ENCODE measurements around the gene CCDC157. TPM values are rescaled to one million over a fixed set of nuclear protein-coding genes. Genes with fewer than 3 reads are reported as not detected.

CCDC157 gene
- total and polyA plus RNA-seq, 9 of the 15 experiments (the other 6 are each of a cell fraction or from before 2014, with no cell fraction given) = 0.04 to 1.3 (median 0.68) TPM

DNA sequence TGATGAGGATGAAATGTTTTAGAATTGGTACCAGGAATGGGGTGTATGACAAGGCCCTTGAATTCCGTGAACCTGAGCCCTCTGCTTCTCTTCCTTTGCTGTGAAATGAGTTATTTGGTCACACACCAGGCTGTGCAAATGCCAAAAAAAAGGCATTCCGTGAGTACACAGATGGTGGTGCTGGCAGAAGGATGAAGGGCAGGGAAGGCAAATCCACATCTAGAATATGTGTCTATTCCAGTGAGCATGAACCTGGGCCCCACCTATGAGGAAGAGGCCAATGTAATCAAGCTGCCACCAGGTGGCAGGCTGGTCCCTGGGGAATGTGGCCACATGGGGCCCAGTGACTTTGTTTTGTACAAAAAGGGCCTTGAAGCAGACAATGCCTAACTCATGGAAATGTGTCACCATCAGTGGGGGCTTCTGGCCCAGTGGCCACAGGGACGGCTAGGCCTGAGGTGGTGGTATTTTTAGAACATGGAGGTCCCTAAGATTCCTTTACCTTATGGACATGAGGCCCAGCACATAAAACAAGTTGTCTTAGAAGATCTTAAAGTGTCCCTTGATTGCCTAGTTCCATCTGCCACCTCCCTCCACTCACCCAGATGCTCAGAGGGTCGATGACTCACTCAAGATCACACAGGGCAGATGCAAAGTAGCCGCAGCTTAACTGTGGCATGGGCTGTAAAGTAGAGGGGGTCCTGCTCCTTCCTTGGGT, 34.3 kb downstream of the CCDC157 start (continued):
- TF ChIP-seq, protein P1, sequence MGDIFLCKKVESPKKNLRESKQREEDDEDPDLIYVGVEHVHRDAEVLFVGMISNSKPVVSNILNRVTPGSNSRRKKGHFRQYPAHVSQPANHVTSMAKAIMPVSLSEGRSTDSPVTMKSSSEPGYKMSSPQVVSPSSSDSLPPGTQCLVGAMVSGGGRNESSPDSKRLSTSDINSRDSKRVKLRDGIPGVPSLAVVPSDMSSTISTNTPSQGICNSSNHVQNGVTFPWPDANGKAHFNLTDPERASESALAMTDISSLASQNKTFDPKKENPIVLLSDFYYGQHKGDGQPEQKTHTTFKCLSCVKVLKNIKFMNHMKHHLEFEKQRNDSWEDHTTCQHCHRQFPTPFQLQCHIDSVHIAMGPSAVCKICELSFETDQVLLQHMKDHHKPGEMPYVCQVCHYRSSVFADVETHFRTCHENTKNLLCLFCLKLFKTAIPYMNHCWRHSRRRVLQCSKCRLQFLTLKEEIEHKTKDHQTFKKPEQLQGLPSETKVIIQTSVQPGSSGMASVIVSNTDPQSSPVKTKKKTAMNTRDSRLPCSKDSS (IDR thresholded peaks at IDR 0.05; ENCODE audit: low read depth, partially characterized antibody) = peak; percentile 74
- TF ChIP-seq ZNF707 (CRISPR knock-in tag; conservative IDR thresholded peaks at IDR 0.05) (peak; percentile 99), DACH1 (IDR thresholded peaks at IDR 0.05; ENCODE audit: partially characterized antibody) (no peak), RBM17 (IDR thresholded peaks at IDR 0.05; ENCODE audit: borderline replicate concordance, low read depth, low read length) (no peak), SOX6 (IDR thresholded peaks at IDR 0.05) (no peak), TEAD1 (CRISPR knock-in tag; IDR thresholded peaks at IDR 0.05) (peak in 1 of 2 experiments; percentile 86; a peak in 1 of 4 replicates), L3MBTL2 (IDR thresholded peaks at IDR 0.05) (peak; percentile 49; the same call in 1 of the 2 replicates), BCL6 (CRISPR knock-in tag; IDR thresholded peaks at IDR 0.05) (no peak), ZNF431 (CRISPR knock-in tag; IDR thresholded peaks at IDR 0.05) (no peak)
- TF ChIP-seq, protein P2, sequence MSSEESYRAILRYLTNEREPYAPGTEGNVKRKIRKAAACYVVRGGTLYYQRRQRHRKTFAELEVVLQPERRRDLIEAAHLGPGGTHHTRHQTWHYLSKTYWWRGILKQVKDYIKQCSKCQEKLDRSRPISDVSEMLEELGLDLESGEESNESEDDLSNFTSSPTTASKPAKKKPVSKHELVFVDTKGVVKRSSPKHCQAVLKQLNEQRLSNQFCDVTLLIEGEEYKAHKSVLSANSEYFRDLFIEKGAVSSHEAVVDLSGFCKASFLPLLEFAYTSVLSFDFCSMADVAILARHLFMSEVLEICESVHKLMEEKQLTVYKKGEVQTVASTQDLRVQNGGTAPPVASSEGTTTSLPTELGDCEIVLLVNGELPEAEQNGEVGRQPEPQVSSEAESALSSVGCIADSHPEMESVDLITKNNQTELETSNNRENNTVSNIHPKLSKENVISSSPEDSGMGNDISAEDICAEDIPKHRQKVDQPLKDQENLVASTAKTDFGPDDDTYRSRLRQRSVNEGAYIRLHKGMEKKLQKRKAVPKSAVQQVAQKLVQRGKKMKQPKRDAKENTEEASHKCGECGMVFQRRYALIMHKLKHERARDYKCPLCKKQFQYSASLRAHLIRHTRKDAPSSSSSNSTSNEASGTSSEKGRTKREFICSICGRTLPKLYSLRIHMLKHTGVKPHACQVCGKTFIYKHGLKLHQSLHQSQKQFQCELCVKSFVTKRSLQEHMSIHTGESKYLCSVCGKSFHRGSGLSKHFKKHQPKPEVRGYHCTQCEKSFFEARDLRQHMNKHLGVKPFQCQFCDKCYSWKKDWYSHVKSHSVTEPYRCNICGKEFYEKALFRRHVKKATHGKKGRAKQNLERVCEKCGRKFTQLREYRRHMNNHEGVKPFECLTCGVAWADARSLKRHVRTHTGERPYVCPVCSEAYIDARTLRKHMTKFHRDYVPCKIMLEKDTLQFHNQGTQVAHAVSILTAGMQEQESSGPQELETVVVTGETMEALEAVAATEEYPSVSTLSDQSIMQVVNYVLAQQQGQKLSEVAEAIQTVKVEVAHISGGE (CRISPR knock-in tag; IDR thresholded peaks at IDR 0.05) = no peak
- TF ChIP-seq, protein P3, sequence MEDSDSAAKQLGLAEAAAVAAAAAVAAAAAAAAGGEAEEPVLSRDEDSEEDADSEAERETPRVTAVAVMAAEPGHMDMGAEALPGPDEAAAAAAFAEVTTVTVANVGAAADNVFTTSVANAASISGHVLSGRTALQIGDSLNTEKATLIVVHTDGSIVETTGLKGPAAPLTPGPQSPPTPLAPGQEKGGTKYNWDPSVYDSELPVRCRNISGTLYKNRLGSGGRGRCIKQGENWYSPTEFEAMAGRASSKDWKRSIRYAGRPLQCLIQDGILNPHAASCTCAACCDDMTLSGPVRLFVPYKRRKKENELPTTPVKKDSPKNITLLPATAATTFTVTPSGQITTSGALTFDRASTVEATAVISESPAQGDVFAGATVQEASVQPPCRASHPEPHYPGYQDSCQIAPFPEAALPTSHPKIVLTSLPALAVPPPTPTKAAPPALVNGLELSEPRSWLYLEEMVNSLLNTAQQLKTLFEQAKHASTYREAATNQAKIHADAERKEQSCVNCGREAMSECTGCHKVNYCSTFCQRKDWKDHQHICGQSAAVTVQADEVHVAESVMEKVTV (CRISPR knock-in tag; IDR thresholded peaks at IDR 0.05) = peak; percentile 71
- TF ChIP-seq, protein P4, sequence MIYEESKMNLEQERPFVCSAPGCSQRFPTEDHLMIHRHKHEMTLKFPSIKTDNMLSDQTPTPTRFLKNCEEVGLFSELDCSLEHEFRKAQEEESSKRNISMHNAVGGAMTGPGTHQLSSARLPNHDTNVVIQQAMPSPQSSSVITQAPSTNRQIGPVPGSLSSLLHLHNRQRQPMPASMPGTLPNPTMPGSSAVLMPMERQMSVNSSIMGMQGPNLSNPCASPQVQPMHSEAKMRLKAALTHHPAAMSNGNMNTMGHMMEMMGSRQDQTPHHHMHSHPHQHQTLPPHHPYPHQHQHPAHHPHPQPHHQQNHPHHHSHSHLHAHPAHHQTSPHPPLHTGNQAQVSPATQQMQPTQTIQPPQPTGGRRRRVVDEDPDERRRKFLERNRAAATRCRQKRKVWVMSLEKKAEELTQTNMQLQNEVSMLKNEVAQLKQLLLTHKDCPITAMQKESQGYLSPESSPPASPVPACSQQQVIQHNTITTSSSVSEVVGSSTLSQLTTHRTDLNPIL (CRISPR knock-in tag; IDR thresholded peaks at IDR 0.05) = no peak
- TF ChIP-seq, protein P5, sequence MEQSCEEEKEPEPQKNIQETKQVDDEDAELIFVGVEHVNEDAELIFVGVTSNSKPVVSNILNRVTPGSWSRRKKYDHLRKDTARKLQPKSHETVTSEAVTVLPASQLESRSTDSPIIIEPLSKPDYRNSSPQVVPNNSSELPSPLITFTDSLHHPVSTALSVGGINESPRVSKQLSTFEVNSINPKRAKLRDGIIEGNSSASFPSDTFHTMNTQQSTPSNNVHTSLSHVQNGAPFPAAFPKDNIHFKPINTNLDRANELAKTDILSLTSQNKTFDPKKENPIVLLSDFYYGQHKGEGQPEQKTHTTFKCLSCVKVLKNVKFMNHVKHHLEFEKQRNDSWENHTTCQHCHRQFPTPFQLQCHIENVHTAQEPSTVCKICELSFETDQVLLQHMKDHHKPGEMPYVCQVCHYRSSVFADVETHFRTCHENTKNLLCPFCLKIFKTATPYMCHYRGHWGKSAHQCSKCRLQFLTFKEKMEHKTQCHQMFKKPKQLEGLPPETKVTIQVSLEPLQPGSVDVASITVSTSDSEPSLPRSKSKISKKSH (CRISPR knock-in tag; IDR thresholded peaks at IDR 0.05) = no peak
- TF ChIP-seq, protein P6, sequence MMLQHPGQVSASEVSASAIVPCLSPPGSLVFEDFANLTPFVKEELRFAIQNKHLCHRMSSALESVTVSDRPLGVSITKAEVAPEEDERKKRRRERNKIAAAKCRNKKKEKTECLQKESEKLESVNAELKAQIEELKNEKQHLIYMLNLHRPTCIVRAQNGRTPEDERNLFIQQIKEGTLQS (IDR thresholded peaks at IDR 0.05) = peak; percentile 65
- TF ChIP-seq, protein P6 (CRISPR knock-in tag; conservative IDR thresholded peaks at IDR 0.05) = no peak
